Activated gamma-delta T cell treated with Interleukin-2 at 50 U/mL for 16 hours (primary cell): ENCODE measurements around the gene FOXP3.

Experiments
- DNase-seq: peaks from one replicate; pipeline ENCODE4 v3.0.0-alpha.2; 2020

FOXP3 gene

DNA sequence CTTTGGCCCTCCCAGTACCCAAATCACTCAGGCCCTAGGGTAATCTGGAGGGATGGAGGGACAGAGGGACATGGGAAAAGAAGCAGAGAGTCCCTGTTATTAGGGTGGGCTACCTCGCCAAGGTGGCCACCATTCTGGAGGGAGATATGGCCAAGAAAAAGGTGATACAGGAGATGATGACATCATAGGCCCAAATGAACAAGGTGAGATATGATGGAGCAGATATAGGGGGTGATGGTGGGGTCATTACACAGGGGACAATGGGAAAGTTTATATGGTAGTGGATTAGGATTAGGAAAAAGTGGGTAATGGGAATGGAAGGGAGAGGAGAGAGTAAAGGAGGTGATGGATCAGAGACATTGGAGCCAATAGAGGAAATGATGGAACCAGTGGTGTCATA is 51.6 kb downstream of the FOXP3 start:
- DNase-seq, result no peak

DNA sequence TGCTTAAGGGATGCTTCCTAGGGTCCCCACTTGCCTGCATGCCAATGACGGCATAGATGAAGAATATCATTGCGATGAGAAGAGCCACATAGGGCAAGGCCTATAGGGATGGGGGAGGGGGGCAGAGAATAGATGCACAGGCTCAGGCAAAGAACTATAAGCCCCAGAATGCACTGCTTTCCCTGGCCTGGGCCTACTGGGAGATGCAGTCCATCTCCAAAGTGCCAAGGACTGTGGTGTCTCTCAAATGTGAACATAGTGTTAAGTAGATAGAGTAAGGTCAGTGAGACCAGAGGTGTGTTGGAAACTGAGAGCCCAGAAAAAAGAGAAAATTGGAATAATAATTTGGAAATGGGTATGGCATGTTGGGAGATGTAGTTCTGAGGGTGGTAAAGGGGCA is 52.3 kb downstream of the FOXP3 start:
- no peak for DNase-seq

DNA sequence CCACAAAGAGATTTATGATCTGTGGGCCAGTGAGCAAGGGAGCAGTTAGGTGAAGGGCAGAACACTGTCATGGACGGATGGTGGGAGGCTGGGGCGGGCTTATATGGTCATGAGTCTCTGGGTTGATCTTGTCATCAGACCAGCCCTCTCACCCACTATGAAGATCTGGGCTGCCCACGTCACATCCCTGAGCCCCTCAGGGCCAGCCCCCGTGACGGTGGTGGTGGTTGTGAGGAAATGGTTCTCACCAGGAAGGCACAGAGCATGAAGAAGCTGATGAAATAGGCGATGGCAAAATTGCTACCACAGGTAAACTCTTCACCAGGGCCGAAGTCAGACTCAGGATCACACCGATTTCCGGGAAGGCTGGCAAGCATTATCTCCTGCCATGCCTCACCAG is 53.4 kb downstream of the FOXP3 start:
- DNase-seq, result no peak

DNA sequence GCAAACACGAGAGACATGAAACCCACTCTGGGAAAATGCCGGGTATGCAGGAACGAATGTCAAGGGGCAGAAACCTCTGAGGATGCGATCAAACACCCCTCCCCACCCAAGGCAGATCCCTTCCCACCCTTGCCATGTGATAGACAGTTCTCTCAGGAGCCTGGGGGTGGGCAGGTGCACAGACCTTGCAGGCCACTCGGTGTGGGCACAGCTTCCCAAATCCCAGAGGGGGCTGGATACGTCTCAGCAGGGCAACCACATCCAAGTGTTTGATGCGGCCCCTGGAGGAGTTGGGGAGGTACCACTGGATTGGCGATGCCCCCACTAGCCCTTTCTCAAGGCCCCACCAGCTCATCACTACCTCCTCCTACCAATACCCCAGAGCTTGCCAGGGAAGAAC is 54.1 kb downstream of the FOXP3 start:
- DNase-seq, result no peak

DNA sequence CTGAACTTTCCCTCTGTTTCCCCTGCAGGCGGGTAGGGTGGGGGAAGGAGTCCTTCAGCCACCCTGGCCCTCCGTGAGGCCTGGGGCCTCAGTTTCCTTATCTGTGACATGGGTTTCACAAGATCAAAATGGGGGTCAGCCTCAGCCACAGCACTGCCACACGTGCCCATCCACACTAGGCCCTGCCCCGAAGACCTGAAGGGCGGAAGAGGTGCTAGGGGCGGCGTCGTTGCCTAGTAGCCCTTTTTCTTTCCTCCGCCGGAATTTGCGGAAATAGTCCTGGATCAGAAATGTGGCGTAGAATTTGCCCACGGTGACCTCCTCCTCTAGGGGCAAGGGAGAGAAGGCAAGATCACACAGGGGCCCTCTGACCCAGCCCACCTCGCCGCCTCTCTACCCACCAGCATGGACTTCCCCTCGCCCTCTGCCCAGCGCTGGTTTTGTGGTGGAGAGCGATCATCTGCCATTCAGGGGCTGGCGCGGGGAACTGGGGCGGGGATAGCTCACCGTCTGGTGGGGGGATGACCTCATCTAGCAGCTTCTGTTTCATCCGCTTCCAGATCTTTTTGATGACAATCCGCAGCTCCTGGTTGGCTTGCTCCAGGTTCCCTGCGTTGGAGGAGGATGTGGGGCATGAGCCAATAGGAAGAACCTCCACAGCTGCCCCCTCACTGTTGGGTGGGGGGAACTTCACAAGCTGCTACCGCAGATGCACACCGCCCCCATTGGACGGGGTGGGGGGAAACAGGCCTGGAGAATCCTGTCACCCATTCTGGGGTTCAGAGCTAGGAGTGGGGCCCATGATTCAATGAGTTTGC is 54.9 kb downstream of the FOXP3 start:
- no peak for DNase-seq

DNA sequence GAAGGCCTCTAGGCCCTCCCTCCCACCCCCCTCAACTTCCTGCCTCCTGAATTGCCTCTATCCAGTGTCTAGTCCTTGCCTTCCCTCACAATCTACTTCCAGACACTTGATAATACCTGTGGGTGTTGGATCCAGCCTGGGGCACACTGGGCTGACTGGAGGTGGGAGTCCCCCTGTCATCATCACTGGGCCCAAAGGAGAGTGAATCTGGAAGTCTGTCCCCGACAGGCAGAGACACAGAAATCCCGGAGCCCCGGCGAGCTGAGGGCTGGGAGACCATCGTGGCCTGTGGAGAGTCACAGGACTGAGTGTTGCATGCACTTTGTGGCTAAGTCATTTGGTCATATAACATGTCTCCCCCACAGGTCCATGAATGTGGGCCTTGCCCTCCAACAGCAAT is 56.1 kb downstream of the FOXP3 start:
- no peak for DNase-seq

DNA sequence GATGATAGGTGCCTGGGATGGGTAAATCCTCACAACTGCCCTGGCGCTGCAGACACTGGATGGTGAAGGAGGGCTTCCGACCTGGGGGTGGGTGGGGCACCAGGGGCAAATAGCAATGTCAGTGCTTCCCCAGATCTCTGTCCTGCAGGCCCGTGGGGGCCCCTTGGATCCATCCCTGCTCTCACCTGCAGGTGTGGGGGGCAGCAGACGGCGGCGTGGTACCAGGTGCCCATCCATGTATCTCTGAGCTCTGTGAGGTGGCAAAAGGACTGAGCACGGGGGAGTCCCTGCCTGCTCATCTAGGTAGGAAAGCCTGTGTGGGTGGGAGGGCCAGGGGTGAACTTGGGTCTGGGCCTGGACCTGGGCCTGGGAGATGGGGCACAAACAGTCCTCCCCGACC is 58.0 kb downstream of the FOXP3 start:
- no peak for DNase-seq

DNA sequence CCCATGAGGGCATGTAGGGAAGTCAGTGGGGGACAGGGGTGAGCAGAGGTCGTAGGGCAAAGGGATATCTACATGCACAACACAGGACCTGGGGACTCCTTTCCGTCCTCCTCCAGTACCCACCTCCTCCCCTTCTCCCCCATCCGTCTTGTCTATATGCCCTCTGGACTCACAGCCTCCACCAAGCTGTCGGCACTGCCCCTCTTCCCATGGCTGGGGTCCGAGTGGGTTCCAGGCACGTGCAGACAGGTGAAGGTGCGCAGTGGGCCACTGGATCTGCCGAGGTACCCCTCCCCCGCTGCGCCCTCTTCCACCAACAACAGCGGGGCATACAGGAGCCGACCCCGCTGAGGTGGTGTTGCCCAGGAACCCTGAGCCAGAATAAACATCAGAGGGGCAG is 59.1 kb downstream of the FOXP3 start:
- no peak for DNase-seq

DNA sequence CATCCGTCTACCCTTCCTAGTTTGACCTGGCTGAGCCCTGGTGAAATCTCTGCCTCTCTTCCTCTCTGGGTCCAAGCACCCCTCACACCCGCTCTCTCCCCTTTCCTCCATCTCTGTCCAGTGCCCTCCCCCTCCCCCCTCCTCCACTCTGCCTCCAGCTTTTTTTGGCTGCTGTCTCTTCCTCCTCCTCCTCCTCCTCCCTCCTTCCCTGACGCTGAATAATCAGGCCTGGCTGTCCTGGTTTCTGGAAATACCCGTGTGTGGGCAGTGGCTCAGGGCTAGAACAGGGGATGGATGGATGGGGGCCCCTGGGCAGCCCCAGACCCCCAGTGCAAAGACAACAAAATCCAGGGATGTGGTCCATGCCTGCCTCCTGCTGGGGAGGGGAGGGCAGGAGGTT is 59.8 kb downstream of the FOXP3 start:
- no peak for DNase-seq

DNA sequence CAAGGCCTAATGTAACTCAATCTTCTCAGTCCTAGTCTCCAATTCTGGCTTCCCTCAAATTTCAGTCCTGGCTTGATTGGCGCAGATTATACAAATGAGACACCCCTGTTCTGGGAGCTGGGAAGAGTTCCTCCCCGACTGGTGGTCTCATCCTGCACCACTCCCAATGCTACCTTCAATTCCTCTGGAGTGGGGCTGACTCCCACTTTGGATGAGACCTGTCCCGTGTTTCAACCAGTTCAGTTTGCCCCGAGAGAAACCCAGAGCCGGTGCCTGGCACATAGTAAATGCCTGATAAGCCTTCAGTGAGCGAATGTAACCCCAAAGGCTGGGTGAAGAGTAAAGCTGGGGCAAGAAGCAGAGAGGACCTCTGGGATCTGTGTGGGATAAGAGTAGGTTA is 60.5 kb downstream of the FOXP3 start:
- no peak for DNase-seq

DNA sequence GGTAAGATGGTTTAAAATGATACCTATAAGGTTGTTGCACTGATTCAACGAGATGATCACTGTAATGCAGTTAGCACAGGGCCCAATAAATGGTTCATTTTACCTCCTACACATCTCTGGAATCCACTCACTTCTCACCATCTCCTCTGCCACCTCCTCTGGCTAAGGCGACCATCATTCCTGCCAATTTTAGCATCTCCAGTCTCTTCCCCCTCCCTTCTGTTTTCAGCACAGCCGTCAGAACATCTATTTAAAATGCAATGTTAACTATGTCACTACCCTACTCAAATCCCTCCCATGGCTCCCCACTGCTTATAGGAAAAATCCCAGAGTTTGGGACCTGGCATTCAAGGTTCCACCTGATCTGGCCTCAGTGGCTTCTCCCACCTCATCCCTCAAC is 61.0 kb downstream of the FOXP3 start:
- no peak for DNase-seq

DNA sequence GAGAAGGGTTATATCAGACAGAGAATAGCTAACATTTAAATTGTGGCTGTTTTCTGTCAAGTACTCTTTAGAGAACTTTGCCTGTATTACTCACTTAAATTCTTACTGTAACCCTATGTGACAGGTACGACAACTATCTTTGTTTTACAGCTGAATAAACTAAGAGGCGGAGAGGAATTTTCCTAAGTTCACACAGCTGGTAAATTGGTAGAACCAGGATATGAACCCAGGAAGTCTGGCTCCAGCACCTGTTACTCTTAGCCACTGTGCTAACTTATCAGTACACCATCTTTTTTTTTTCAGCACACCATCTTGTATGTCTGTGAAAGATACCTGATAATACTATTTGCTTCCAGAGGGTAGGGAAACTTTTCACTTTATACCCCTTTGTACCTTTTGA is 62.5 kb downstream of the FOXP3 start:
- no peak for DNase-seq
